Astrocyte (in vitro differentiated cells and primary cell): Measurements from ENCODE around the gene WDR7. TPM values are rescaled to one million over a fixed set of nuclear protein-coding genes. Genes with fewer than 3 reads are reported as not detected.

Experiments
- DNase-seq: peaks from one replicate; pipeline ENCODE4 v3.0.0-alpha.2; 2010; ENCODE audit warnings: low read depth
- FAIRE-seq: peaks from 2 replicates; lab custom pipeline; 2011; peaks lifted over from hg19 to GRCh38; lab: Jason Lieb, UNC
- H2AFZ ChIP-seq: 2 replicates; pipeline ENCODE4 v1.6.0; 2012; ENCODE audit warnings: low read depth, low read length, inconsistent platforms
- H3K27ac ChIP-seq: 2 replicates; pipeline ENCODE4 v1.5.1; 2011; ENCODE audit warnings: low read depth, low read length, inconsistent platforms
- H3K27me3 ChIP-seq: 2 replicates; pipeline ENCODE4 v1.6.0; 2011; ENCODE audit warnings: low read length, inconsistent platforms; ENCODE audit not compliant: insufficient read depth
- H3K36me3 ChIP-seq: 2 replicates; pipeline ENCODE4 v1.5.1; 2011; ENCODE audit warnings: low read length, inconsistent platforms; ENCODE audit not compliant: insufficient read depth
- H3K4me1 ChIP-seq: 2 replicates; pipeline ENCODE4 v1.5.1; 2011; ENCODE audit warnings: low read length, inconsistent platforms; ENCODE audit not compliant: insufficient read depth
- H3K4me2 ChIP-seq: 2 replicates; pipeline ENCODE4 v1.6.0; 2012; ENCODE audit warnings: low read length, inconsistent platforms
- H3K4me3 ChIP-seq: 2 replicates; pipeline ENCODE4 v1.5.1; 2011; ENCODE audit warnings: low read depth, mild to moderate bottlenecking, low read length, inconsistent platforms; ENCODE audit not compliant: insufficient read depth
- H3K79me2 ChIP-seq: 2 replicates; pipeline ENCODE4 v1.6.0; 2012; ENCODE audit warnings: mild to moderate bottlenecking, low read length, inconsistent platforms; ENCODE audit not compliant: insufficient read depth
- H3K9ac ChIP-seq: 2 replicates; pipeline ENCODE4 v1.6.0; 2012; ENCODE audit warnings: mild to moderate bottlenecking, low read length, inconsistent platforms
- H3K9me3 ChIP-seq: 2 replicates; pipeline ENCODE4 v1.5.1; 2012; ENCODE audit warnings: low read depth, mild to moderate bottlenecking, low read length, inconsistent platforms; ENCODE audit not compliant: insufficient read depth
- H4K20me1 ChIP-seq: 2 replicates; pipeline ENCODE4 v1.6.0; 2012; ENCODE audit warnings: low read length, inconsistent platforms; ENCODE audit not compliant: insufficient read depth
- H3K27ac Mint-ChIP-seq: one replicate; pipeline ENCODE4 v1.8.0; 2021; ENCODE audit warnings: mild to moderate bottlenecking, mixed read lengths; ENCODE audit not compliant: unreplicated experiment
- H3K27me3 Mint-ChIP-seq: one replicate; pipeline ENCODE4 v1.8.0; 2021; ENCODE audit warnings: low read depth, mixed read lengths; ENCODE audit not compliant: unreplicated experiment
- H3K36me3 Mint-ChIP-seq: one replicate; pipeline ENCODE4 v1.8.0; 2021; ENCODE audit warnings: low read depth, mixed read lengths; ENCODE audit not compliant: unreplicated experiment
- H3K4me1 Mint-ChIP-seq: one replicate; pipeline ENCODE4 v1.8.0; 2021; ENCODE audit warnings: low read depth, mixed read lengths; ENCODE audit not compliant: unreplicated experiment
- H3K4me3 Mint-ChIP-seq: one replicate; pipeline ENCODE4 v1.8.0; 2021; ENCODE audit warnings: mild to moderate bottlenecking, moderate library complexity, mixed read lengths; ENCODE audit not compliant: unreplicated experiment
- H3K9me3 Mint-ChIP-seq: one replicate; pipeline ENCODE4 v1.8.0; 2021; ENCODE audit warnings: mild to moderate bottlenecking, mixed read lengths; ENCODE audit not compliant: unreplicated experiment
- CTCF ChIP-seq: IDR thresholded peaks from 2 replicates; pipeline ENCODE4 v1.5.1; 2011; ENCODE audit warnings: low read depth, mild to moderate bottlenecking, inconsistent platforms, low read length, moderate library complexity; ENCODE audit not compliant: insufficient read depth
- EZH2 ChIP-seq: IDR thresholded peaks from 2 replicates; pipeline ENCODE4 v1.6.1; 2012; ENCODE audit warnings: mild to moderate bottlenecking, low read length, inconsistent platforms; ENCODE audit not compliant: insufficient read depth
- total RNA-seq: library from RNA; stranded (reverse); gene quantifications from 2 replicates; pipeline ENCODE4 v1.2.1, GENCODE V29; 2021

Gene WDR7
- total RNA-seq, 1 donor from 2014 or later, result 16.9 TPM

GRCh38 chr18:57073501-57074187, 422.5 kb downstream of the WDR7 start:
- Histone ChIP-seq H3K9ac (no peak overlapping the region), H3K4me1 (no peaks in the 10 kb centered on the region), H4K20me1 (no peaks in the 10 kb centered on the region), H3K27ac (no peak overlapping the region), H3K4me3 (no peak overlapping the region), H3K79me2 (no peaks in the 10 kb centered on the region), H3K9me3 (no peaks in the 10 kb centered on the region), H3K27me3 (peaks cover 4% of the 10 kb centered on the region), H3K4me2 (no peak overlapping the region), H2AFZ (no peak overlapping the region), H3K36me3 (no peaks in the 10 kb centered on the region)
- Mint-ChIP-seq H3K9me3 (no peaks in the 10 kb centered on the region), H3K4me1 (no peaks in the 10 kb centered on the region), H3K27me3 (peaks cover 19% of the 10 kb centered on the region), H3K36me3 (no peaks in the 10 kb centered on the region), H3K27ac (no peak overlapping the region), H3K4me3 (no peak overlapping the region)
- no peak for DNase-seq
- TF ChIP-seq EZH2, result no peak
- no peak for TF ChIP-seq CTCF
- no peak for FAIRE-seq

GRCh38 chr18:57075716-57076400, 424.7 kb downstream of the WDR7 start:
- Mint-ChIP-seq H3K4me1 (no peaks in the 10 kb centered on the region), H3K27ac (no peak overlapping the region), H3K36me3 (no peaks in the 10 kb centered on the region), H3K4me3 (no peak overlapping the region), H3K27me3 (peaks cover 15% of the 10 kb centered on the region), H3K9me3 (peaks cover 3% of the 10 kb centered on the region)
- Histone ChIP-seq H3K27me3 (peaks cover 4% of the 10 kb centered on the region), H3K9ac (no peak overlapping the region), H3K79me2 (no peaks in the 10 kb centered on the region), H4K20me1 (no peaks in the 10 kb centered on the region), H3K4me3 (no peak overlapping the region), H3K9me3 (no peaks in the 10 kb centered on the region), H3K27ac (no peak overlapping the region), H3K4me1 (no peaks in the 10 kb centered on the region), H2AFZ (no peak overlapping the region), H3K36me3 (no peaks in the 10 kb centered on the region), H3K4me2 (no peak overlapping the region)
- DNase-seq (no peak), FAIRE-seq (no peak)
- no peak for TF ChIP-seq CTCF
- TF ChIP-seq EZH2, result no peak
